GM18508 (cell line): ENCODE measurements around the gene SLC1A3.
A peak's percentile ranks its signal among the peaks of the same experiment; 100 is the strongest.

ENCODE experiments used
- ATAC-seq: cut with Tn5 transposase; IDR thresholded peaks from one replicate; pipeline ENCODE4 v1.9.1; 2021; ENCODE audit warnings: moderate number of reproducible peaks; ENCODE audit not compliant: insufficient read depth, unreplicated experiment

Gene SLC1A3

DNA sequence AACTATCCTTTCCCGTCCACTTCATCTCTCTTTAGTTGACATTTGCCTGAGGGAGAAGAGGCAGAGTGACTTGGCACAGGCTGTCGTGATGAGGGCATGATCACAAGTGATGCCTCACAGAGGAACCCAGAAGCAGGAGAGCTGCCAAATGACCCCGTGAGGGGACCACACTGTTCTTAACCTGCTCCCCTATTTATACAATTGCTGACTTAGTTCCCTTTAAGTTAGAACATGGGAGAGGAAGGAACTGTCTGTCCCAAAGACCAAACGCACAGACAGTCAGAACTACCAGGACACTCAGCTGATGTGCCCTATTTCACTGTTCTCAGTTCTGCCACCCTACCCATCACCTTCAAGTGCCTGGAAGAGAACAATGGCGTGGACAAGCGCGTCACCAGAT, 73.7 kb downstream of the SLC1A3 start:
- no peak for ATAC-seq

DNA sequence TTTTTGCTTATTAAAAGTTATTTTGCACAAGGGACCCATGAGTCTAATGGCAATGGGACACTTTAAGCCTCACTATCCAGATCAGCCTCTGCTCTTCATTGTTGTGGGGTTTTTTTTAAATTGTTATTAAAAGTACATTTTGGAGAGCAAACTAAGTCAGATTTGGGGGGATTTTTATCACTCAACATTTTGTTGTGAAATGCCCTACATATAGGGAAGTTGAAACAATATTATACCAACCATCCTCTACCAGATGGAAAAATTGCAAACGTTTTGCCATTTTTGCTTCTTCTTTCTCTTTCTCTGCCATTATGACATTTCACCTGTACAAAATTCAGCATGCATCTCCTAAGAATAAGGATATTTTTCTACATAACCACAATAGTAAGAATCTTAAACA, 75.3 kb downstream of the SLC1A3 start:
- no peak for ATAC-seq

DNA sequence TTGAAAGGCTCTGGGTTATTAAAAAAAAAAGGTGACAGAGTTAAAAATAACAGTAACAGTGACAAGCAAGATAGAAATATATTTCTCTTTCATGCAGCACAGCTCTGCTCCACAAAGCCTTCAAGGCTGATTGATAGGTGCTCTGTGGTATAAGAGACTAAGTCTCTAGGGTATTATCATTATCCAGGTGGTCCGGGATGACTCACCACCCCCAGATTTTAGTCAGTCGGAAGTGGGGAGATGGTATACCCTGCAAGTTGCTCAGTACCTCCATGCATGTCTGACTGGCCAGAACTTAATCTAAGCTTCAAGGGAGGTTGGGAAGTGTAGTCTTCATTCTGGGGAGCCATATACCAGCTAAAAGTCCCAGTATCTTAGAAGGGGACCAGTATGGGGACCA, 76.1 kb downstream of the SLC1A3 start:
- no peak for ATAC-seq

DNA sequence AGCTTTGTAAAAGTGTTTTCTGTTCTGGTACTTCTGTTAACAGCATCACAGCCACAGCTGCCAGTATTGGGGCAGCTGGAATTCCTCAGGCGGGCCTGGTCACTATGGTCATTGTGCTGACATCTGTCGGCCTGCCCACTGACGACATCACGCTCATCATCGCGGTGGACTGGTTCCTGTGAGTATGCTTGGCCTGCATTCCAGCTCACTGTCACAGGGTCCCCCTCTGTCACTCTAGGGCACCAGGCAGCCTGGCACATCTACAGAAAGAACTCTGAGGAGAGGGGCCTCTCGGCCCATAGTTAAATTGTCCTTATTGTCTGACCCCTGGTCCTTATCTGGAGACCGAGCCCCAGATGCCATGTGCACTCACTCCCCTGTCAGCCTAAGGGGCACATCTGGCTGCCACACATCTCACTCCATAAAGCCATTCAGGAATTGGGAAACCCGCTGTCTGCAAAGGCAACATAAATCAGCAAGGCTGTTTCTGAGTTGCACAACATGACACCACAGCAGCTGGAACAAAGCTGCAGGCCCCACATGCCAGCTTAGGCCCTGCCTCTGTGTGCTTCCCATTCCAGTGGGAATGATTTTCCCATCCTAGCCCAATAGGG, 77.5 kb downstream of the SLC1A3 start:
- no peak for ATAC-seq

DNA sequence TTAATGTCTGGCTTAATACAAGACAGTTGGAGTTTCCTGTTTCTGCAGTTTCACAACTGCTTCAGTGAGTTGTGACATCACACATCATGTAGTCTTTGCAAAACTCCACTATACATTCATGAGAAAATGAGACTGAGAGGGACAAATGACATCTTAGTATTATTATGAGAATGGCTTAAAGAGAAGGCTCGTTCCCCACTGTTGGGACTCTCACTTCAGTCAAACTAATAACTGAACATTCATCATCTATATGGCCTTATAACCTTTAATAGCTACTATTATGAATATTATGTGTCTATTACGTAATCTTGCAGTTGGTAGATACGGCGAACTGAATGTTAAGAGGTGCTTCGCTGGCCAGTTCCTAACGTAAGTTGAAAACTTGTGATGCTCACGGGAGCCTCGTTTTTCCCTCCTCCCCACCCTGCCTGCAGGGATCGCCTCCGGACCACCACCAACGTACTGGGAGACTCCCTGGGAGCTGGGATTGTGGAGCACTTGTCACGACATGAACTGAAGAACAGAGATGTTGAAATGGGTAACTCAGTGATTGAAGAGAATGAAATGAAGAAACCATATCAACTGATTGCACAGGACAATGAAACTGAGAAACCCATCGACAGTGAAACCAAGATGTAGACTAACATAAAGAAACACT, 79.4 kb downstream of the SLC1A3 start:
- ATAC-seq = no peak

DNA sequence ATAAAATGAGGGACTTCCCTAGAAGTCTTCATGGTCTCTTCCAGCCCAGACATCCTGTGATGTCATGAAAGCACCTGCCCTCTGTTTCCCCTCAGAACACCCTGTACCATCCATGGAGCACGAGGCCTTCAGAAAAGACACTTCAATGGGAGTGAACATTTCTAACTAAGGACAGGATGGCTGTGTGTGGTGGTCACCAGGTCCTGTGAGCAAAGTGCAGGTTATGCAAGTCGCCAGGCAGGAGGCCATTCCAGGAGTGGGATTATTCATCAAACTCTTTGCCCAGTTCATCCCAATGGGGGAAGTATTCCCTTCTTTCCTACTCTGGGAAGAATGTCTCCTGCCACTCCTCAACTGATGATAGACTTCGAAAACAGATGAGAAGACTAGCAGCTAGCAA, 80.5 kb downstream of the SLC1A3 start:
- no peak for ATAC-seq

DNA sequence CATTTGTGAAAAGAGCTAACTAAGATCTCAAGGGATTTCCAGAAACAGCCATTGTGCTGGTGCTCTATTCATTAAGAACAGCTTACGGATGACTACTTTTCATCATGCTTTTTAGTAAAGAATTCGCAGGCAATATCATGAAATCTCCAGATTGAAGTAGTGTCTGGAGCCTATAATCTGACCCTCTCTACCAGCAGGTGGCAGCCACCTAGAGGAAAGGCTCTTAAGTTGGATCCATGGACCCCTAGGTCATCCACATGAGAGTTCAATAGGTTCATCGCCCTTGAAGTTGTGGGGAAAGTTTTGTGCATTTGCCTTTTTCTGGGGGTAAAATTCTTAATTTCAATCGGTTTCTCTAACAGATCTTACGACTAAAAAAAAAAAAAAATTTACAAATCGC, 82.3 kb downstream of the SLC1A3 start:
- ATAC-seq = no peak

DNA sequence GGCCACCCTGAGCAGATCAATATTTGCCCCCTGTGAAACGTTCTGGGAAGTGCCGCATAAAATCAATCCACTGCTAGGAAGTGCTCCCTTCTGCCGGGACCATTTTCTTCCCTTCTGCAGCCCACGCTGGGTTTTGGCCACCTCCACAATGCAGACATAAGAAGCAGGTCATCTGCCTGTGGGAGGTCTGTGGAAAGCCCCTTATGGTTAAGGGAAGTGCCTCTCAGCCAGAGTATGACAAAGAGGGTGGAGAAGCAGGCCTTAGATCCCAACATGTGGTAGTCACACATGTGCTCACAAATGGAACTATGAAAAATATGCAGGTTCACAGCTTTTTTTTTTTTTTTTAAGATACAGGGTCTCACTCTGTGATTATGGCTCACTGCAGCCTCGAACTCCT, 82.8 kb downstream of the SLC1A3 start:
- ATAC-seq = no peak

DNA sequence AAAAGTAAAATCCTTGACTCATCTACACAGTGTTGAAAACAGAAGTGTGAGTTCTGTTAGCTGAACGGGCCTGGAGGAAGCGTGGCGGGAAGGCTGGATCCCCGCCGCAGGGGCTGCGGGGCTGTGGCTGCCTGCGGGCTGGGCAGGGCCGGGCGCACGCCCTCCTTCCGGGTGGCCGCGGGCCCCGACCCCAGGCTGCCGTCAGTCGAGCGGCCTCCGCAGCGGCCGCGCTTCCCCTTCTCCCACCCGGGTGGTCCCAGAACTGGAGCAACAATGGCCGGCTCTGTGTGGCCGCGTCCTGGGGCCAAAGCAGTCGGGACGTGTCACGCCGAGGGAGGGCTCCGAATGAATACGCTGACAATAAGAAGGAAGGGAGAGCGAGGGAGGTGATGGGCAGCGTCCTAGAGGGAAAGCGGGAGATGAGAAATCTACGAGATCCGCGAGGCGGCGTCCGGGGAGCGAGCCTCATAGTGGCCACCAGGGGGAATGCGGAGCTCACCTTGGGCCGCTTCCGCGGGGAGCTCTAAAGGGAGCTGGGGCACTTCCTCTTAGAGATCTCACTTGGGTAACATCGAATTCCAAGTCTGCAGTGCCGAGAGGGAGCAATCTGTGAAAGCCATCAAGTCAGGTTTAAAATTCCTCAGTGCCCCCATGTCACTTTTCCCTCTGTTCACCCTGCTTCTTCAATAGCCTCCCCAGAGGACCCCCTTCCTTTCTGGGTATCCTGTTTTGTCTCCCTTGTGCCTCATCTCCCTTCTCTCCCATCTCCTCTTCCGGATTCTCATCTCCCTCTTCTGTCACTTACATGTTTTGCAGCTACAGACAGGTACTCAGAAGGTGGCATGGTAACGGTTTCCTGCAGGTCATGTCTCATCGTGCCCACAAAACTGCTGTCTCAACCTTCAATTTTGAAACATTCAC, 83.9 kb downstream of the SLC1A3 start:
- peak; percentile 50 for ATAC-seq

DNA sequence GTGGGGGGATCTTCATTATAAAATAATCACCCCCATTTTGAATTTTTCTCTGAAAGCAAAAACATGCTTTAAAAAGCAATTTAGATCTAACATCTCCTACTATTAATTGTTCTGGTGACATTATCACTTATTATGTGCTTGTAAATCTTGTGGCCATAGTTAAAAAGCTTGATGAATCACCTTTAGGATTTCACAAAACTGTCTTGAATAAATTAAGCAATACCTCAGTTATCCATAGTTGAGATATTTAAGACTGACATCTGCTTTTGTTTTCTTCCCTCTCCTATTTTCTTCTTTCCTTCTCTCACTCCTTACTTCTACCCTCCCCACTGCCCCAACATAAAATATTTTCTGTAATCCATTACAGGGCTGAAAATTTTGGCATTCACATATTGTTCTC, 84.8 kb downstream of the SLC1A3 start:
- no peak for ATAC-seq

DNA sequence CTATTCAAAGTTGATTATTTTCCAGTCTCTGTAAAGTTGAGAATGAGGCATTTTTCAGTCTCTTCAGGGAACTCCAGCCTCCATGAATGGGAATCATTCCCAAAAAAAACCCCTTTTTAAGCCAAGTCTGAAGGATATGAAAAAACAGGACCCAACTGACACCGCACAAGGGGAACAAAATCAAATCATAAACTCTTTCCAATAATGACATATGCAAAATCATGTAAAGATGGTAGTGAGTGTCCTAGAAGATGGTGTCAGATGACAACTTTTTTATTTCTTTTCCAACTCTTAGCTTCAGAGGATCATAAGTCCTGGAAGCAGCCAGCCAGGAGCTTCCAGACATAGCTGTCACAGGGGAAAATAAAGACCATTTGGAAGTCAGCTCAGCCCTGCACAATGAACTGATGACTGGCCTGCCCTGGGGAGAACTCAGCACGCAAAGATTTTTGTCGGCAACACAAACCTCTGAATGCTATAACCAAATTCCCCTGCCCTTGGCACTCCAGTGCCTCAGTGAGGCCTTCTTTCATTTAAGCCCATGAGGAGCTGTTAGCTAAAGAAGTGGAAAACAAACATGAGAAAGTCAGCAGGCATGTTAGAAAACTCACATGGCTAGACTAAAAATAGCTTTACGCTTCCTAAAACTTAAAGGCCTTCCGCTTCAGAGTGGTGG, 85.4 kb downstream of the SLC1A3 start:
- ATAC-seq = no peak

DNA sequence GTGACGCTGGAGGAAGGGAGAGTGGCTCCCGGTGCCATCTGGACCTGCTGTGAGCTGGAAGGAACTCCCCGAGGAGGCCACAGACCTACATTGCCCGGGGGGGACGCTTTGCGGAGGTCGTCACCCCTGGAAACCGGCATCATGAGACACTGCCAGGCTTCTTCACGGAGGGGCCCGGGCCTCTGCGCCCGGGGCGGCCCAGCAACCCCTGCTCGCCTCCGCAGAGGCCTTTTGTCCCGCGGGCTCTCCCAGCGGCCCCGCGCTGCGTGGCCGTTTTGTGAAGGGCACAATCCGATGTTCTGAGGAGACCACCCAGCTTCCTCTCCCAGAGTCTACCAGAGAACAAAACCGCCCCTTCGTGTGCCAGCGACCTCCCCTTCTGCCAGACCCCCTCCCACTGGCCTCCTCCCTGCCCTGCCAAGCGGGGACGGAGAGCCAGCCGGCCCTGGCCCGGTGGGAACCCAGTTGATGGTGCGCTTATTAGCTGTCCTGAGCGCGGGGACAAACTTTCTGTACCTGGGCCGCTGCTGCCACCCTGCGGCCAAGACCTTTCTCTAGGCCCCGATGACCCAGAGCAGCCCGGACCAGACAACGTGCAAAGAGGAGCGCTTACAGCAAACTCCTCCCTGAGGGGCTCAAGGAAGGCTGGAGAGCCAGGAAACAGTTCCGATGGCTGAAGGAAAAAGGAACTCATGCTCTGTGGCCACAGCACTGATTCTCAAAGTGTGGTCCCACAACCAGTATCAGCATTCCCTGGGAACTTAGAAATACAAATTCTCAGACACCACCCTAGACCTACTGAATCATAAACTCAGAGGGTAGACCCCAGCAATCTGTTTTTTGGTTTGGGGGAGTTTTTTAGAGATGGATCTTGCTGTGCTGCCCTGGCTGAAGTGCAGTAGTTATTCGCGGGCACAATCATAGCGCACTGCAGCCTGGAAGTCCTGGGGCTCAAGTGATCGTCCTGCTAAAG, 86.7 kb downstream of the SLC1A3 start:
- peak; percentile 50 for ATAC-seq

DNA sequence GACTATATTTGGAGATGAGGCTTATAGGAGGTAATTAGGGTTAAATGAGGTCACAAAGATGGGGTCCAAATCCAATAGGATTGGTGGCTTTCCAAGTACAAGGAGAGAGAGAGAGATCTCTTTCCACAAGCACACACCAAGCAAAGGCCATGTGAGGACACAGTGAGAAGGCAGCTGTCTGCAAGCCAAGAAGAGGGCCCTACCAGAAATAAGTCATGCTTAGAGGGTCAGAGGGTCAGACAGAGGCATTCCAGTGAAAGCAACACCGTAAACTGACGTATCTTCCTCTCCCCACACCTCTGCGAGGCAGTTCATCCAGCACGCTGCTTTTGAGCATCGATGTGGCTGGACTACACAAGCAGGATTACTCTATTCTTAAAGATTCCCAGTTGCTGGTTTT, 87.9 kb downstream of the SLC1A3 start:
- no peak for ATAC-seq

DNA sequence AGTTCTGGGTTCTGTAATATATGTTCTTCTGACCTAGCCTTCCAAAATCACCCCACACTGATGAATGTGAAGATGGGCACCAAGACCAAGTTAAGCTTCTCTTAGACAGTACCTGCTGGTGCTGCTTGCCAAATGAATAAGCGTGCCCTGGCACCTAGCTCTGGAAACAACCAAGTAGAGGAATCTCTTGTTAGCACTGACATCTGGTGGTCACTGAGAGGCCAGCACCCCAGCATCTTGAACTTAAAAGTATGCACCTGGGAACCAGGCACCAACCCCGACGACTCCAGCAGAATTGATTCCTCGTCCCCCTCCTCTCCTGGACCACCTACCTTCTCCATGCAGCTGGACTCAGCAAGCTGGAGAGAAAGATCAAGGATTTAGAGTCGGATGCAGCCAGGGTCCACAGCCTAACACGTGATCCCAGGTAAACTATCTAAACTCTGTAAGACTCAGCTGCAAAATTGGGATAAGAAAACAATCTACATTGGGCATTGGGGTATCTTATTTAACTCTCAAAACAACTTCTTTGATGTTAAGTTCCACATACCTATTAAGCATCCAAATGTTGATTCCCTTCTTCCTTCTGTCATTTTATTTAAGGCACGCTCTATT, 89.8 kb downstream of the SLC1A3 start:
- no peak for ATAC-seq

DNA sequence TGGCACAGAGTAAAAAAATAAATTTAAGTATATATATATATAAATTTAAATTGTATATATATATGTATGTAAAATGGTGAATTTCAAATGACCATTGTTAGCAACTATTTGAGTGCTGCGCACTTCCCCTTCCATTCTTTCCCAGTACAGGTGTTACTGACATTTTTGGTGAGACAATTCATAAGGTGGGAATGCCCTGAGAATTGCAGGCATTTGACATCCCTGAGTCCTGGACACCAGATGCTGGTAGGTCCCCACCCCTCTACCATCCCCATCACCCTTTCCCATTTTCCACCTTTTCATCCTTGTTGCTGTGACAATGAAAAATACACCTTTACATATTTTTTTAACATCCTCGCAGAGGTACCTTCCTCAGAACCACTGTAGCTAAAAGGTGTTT, 91.6 kb downstream of the SLC1A3 start:
- no peak for ATAC-seq

DNA sequence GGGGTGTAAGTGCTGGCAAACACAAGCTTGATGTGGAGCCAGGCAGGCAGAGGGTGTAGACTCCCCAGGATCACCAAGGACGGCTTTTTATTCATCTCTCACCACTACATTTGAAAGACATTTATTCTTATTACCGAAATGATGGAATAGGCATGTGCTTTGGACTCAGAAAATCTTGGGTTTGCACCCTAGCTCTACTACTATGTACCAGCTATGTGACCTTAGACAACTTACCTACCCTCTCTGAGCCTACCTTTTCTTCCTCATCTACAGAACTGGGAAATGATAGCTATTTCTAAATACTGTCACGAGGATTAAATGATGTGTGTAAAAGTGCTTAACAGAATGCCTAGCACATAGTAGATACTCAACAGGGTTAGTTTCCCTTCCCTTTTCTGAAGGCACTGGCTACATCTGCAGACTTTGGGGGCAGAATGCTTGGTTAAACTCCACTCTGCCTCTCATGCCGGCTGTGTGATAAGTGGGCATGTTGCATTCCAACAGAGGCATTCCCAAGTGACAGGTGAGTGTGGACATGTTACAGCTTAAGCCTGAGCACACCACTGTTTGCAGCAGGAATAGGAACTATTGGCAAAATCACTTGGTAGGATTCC, 94.8 kb downstream of the SLC1A3 start:
- peak; percentile 87 for ATAC-seq

DNA sequence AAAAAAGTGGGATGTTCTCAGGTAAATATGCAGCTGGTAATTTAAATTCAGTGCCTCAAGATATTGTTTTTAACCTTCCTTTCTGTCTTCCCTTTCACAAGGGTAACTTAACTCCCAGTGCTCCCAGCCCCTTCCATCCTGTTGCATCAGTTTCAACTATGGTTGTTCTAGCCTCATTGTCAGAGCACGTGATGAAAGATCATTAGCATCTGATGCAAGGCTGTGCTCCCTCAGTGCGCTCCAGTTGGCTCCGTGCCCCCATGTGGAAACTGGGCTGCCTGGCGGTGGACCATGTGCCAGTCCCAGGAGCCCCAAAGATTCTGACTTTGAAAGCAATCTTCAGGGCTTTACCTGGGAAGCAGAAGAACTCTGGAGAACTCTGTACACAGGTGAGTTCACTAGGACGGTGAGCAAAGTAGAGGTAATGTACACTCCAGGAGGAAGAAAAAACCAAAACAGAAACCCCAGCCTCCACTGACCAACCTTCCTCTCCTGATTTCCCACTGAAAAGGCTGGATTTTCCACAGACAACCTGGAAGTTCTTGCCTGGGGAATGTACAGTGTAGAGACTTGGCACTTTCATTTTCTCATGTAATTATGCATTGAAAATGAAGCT, 96.9 kb downstream of the SLC1A3 start:
- no peak for ATAC-seq

DNA sequence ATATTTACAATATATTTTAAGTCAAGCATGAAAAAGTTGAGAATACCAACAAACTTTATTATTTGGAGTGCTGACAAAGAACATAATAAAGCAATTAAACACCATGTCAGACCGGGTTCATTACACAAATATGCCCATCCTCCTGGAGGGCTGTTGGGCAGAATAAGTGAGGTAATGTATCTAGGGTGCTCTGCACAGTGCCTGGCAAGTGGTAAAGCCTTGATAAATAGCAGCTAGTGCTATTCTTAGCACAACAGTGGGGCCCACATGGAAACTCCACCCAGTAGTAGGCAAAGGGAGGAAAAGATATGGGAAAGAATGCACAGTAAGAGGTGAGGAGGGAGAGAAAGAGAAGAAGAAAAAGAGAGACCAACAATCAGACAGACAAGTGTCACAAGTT, 97.7 kb downstream of the SLC1A3 start:
- ATAC-seq = no peak
